Transverse colon (tissue), 4 donors: ENCODE data around the gene COL21A1.

Source experiments
- EP300 ChIP-seq: sonication (generic); formaldehyde crosslinking; IDR thresholded peaks from one replicate; pipeline ENCODE4 v1.6.1; 2017; ENCODE audit warnings: antibody characterized with exemption, low read depth
- POLR2A ChIP-seq: fragments of 450-650 bp; IDR thresholded peaks from one replicate; pipeline ENCODE4 v1.6.1; 2016; ENCODE audit warnings: antibody characterized with exemption, mild to moderate bottlenecking, moderate library complexity
- POLR2AphosphoS5 ChIP-seq, 3 donors: sonication (generic); formaldehyde crosslinking; IDR thresholded peaks; one replicate each; pipeline ENCODE4 v1.6.1; 2016; ENCODE audit warnings: antibody characterized with exemption in 3 of 3
- TF ChIP-seq, protein P1 (sequence below), 5 experiments: fragments of 200-600 bp in 3 of 5; fragments of 450-650 bp in 2 of 5; sonication (generic) in 3 of 5; IDR thresholded peaks; 1 replicate in 2 of 5; 2 replicates in 3 of 5; pipeline ENCODE4 v1.5.1; 2016 to 2017; ENCODE audit warnings: antibody characterized with exemption in 5 of 5, inconsistent platforms in 3 of 5, mild to moderate bottlenecking in 2 of 5, moderate library complexity in 1 of 5

DNA sequence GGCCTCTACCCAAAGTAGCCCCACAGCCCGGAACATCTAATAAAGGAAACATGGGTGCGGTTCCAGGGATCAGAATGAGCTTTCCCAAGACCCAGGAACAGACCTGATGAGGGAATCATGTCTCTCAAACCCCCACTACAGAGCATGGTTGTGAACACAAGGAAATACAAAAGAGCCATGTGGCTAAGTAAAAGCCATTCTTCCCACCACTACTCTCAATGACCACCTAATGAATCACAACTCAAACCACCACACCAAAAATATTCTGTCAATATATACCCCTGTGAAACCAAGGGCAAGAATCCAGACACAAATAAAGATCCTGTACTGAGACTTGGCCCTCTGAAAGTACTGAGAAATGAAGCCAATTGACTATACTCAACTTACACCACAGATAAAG is 20.9 kb upstream of the COL21A1 start:
- TF ChIP-seq, protein P1, sequence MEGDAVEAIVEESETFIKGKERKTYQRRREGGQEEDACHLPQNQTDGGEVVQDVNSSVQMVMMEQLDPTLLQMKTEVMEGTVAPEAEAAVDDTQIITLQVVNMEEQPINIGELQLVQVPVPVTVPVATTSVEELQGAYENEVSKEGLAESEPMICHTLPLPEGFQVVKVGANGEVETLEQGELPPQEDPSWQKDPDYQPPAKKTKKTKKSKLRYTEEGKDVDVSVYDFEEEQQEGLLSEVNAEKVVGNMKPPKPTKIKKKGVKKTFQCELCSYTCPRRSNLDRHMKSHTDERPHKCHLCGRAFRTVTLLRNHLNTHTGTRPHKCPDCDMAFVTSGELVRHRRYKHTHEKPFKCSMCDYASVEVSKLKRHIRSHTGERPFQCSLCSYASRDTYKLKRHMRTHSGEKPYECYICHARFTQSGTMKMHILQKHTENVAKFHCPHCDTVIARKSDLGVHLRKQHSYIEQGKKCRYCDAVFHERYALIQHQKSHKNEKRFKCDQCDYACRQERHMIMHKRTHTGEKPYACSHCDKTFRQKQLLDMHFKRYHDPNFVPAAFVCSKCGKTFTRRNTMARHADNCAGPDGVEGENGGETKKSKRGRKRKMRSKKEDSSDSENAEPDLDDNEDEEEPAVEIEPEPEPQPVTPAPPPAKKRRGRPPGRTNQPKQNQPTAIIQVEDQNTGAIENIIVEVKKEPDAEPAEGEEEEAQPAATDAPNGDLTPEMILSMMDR (IDR thresholded peaks at IDR 0.05) = no peak
- TF ChIP-seq POLR2A (no peak), EP300 (no peak), POLR2AphosphoS5 (IDR thresholded peaks at IDR 0.05) (no peak)
